Measurements from ENCODE around the gene COL1A1.

DNA sequence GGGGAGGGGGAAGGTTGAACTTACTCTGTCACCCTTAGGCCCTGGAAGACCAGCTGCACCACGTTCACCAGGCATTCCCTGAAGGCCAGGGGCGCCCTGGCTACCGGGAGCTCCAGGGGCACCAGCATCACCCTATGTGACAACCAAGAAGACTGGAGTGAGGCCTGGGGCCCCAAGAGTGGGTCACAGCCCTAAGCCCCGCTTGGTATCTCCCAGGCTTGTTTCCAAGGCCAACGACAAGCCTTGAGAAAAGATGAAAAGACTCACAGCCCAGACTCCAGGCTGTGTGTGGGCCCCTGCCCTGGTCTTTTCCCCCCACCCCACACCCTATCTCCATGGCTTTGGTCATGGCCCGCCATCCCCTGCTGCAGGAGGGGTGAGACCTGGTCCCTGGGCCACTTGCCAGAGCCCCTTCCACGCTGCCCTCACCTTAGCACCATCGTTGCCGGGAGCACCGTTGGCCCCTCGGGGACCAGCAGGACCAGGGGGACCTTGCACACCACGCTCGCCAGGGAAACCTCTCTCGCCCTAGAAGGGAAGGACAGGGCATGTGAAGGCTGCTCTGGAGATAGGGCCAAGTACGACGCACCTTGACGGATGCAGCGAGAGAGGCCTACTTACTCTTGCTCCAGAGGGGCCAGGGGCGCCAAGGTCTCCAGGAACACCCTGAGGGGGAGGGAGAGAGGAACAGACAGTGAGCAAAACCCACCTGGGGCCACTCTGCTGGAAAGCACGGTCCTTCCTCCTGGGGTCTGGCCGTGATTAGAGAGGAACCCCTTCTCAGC, 9.9 kb downstream of the COL1A1 start:
- TF ChIP-seq USF1 (IDR thresholded peaks at IDR 0.05) (no peak), RAD21 (IDR thresholded peaks at IDR 0.05; ENCODE audit: low read depth) (no peak)
